ENCODE measurements around the gene ZNF385B.

- no peak for TF ChIP-seq CTCF (IDR thresholded peaks at IDR 0.05; ENCODE audit: low read depth, low read length)
- no peak for TF ChIP-seq EZH2phosphoT487 (IDR thresholded peaks at IDR 0.05; ENCODE audit: low read depth)
Observed at GRCh38 chr2:179890666-179891065, 29.3 kb upstream of the ZNF385B start.
